GM23248 (cell line): ENCODE results near the gene ZNF385A.

Experiments used
- EZH2 ChIP-seq: fragments of 200-600 bp; sonication (generic); IDR thresholded peaks from 2 replicates; pipeline ENCODE4 v1.6.1; 2018; ENCODE audit warnings: antibody characterized with exemption, mild to moderate bottlenecking; ENCODE audit not compliant: insufficient read depth, poor library complexity, severe bottlenecking
- EZH2phosphoT487 ChIP-seq: fragments of 200-600 bp; sonication (generic); IDR thresholded peaks from 2 replicates; pipeline ENCODE4 v1.6.1; 2018; ENCODE audit warnings: antibody characterized with exemption, moderate library complexity, mild to moderate bottlenecking, low read depth; ENCODE audit not compliant: insufficient read depth

DNA sequence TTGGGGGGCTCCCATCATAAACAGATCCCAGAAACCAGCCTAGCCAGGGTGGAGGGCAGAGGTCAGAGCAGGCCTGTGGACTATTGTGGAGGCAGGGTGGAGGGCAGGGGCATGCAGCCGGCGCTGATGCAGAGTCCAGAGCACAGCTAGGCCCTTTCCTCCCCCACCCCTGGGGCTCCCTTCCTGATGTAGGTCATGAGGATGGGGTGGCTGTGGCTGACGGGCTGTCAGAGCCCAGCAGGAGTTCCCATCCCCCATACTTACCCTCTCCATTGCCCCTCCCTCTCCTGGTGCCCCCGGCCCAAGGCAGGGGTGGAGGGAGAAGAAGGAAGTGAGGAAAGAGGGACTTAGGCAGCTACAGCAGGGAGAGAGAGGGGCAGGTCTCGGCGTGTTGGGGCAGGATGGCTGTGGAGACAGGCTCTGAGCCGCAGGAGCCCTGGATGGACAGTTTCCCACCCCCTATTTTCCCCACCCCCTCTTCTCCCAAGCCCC lies 5.7 kb upstream of the ZNF385A start:
- TF ChIP-seq EZH2 (no peak), EZH2phosphoT487 (no peak)
